Measurements from ENCODE around the gene GUK1. TPM values are rescaled to one million over a fixed set of nuclear protein-coding genes. Genes with fewer than 3 reads are reported as not detected.
"Not testable (repeated sequence)": the region's sequence is repeated elsewhere in the genome, so short reads cannot be mapped to it uniquely, and the experiment has no call there.

The GUK1 gene
- total RNA-seq, 1 donor from 2014 or later = 519 TPM

DNA sequence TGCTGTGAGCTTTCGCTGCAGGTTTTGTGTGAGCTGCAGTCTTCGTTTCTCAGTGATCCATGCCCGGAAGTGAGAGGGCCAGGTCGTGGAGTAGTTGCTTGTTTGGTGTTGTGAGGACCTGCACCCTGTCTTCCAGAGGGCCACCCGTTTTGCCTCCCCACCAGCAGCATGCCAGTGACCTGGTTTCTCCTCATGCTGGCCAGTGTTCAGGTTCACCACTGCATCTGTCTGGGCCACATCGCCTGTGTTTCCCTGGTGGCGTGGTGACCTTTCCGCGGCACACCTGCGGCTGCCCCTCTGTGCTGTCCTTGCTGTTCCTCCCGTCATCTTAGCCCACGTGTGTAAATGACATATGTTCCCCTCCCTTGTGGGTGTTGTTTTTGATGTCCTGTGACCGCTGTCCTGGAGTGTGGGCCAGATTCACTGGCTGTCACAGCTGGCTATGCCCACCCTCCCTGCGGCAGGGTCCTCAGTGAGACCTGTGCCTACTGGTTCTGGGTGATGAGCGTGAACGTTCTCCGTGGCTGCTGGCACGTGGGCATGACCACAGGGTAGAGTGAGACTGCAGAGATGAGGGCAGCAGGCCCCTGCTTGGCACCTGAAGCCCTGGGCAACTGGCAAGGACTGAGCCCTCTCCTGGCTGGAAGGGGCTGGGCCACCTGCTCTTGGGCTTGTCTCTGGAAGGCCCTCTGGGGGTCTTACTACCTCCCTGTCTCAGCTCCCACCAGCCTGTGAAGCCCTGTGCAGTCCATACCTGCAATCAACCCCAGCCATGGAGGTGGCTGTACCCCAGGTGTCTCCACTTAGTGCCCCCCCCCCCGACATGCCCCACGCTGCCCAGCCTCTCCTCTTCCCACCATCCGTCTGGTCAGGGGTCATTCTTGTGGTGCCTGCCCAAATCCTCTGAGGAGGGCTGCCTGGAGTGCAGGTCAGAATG is 32.8 kb downstream of the GUK1 start:
- no peak overlapping the region for H3K4me3 ChIP-seq (ENCODE audit: low read depth, low read length)
- TF ChIP-seq, protein P1, sequence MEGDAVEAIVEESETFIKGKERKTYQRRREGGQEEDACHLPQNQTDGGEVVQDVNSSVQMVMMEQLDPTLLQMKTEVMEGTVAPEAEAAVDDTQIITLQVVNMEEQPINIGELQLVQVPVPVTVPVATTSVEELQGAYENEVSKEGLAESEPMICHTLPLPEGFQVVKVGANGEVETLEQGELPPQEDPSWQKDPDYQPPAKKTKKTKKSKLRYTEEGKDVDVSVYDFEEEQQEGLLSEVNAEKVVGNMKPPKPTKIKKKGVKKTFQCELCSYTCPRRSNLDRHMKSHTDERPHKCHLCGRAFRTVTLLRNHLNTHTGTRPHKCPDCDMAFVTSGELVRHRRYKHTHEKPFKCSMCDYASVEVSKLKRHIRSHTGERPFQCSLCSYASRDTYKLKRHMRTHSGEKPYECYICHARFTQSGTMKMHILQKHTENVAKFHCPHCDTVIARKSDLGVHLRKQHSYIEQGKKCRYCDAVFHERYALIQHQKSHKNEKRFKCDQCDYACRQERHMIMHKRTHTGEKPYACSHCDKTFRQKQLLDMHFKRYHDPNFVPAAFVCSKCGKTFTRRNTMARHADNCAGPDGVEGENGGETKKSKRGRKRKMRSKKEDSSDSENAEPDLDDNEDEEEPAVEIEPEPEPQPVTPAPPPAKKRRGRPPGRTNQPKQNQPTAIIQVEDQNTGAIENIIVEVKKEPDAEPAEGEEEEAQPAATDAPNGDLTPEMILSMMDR (IDR thresholded peaks at IDR 0.05; ENCODE audit: insufficient read depth, low read length, severe bottlenecking) = no peak
- DNase-seq (ENCODE audit: low read depth) (no peak), FAIRE-seq (no peak)
- no peaks in the 10 kb centered on the region for H3K27me3 ChIP-seq (ENCODE audit: control insufficient read depth, insufficient read depth, low read length)
- peaks cover 7% of the 10 kb centered on the region for H3K36me3 ChIP-seq (ENCODE audit: control insufficient read depth, insufficient read depth, low read length)

DNA sequence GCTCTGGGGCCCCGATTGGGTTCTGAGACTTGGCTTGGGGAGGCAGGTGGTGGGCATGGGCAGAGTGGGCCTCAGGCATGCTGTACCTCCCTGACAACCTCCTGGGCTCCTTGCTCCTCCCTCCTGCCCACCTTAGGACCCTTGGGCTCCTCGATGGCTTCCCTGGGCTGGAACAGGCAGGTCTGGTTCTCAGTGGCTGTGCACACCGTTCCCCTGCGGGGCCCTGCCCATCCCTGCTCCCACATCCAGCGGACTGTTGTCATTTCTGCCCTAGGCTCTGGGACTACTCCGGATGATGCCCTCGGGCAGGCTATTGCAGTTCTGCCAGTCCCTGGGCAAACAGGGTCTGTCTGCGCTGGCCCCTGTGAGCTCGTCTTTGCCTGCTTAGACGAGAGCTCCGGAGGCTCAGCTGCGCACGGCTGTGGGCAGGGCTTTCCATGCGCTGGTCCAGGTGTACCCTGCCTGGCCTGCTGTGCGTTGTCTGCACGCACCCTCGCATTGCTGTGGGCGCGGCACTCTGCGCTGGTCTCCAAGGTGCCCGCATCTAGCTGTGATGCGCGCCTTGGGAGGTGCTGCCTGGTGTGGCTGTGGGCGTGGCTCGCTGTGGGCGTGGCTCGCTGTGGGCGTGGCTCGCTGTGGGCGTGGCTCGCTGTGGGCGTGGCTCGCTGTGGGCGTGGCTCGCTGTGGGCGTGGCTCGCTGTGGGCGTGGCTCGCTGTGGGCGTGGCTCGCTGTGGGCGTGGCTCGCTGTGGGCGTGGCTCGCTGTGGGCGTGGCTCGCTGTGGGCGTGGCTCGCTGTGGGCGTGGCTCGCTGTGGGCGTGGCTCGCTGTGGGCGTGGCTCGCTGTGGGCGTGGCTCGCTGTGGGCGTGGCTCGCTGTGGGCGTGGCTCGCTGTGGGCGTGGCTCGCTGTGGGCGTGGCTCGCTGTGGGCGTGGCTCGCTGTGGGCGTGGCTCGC is 33.7 kb downstream of the GUK1 start:
- not testable (repeated sequence) for FAIRE-seq; H3K4me3 ChIP-seq (ENCODE audit: low read depth, low read length); H3K27me3 ChIP-seq (ENCODE audit: control insufficient read depth, insufficient read depth, low read length); H3K36me3 ChIP-seq (ENCODE audit: control insufficient read depth, insufficient read depth, low read length); DNase-seq (ENCODE audit: low read depth)

DNA sequence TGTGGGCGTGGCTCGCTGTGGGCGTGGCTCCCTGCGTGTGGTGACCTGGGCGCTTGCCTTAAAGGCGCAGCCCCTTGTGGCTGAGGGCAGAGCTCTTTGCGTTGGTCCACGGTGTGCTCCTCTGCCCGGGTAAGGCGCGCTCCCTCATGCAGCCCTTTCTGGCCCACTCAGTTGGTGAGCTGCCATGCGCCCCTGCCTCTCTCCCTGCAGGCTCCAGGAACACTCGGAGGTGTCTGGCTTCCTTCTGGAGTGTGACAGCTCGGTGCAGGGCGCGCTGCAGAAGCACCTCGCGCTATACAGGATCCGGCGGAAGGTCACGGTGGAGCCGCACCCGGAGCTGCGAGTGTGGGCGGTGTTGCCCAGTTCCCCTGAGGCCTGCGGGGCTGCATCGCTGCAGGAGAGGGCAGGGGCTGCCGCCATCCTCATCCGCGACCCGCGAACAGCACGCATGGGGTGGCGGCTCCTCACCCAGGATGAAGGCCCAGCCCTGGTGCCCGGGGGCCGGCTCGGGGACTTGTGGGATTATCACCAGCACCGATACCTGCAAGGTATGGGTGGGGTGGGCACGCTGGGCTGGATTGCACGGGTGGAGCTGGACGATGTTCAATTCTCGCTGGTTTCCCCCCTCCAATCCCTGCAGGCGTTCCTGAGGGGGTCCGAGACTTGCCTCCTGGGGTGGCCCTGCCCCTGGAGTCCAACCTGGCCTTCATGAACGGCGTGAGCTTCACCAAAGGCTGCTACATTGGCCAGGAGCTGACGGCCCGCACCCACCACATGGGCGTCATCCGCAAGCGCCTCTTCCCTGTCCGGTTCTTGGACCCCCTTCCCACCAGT is 34.6 kb downstream of the GUK1 start:
- TF ChIP-seq, protein P1 (IDR thresholded peaks at IDR 0.05; ENCODE audit: insufficient read depth, low read length, severe bottlenecking) = no peak
- DNase-seq (ENCODE audit: low read depth) (no peak), FAIRE-seq (no peak)
- Histone ChIP-seq H3K36me3 (ENCODE audit: control insufficient read depth, insufficient read depth, low read length) (peaks cover 7% of the 10 kb centered on the region), H3K27me3 (ENCODE audit: control insufficient read depth, insufficient read depth, low read length) (no peaks in the 10 kb centered on the region), H3K4me3 (ENCODE audit: low read depth, low read length) (no peak overlapping the region)

DNA sequence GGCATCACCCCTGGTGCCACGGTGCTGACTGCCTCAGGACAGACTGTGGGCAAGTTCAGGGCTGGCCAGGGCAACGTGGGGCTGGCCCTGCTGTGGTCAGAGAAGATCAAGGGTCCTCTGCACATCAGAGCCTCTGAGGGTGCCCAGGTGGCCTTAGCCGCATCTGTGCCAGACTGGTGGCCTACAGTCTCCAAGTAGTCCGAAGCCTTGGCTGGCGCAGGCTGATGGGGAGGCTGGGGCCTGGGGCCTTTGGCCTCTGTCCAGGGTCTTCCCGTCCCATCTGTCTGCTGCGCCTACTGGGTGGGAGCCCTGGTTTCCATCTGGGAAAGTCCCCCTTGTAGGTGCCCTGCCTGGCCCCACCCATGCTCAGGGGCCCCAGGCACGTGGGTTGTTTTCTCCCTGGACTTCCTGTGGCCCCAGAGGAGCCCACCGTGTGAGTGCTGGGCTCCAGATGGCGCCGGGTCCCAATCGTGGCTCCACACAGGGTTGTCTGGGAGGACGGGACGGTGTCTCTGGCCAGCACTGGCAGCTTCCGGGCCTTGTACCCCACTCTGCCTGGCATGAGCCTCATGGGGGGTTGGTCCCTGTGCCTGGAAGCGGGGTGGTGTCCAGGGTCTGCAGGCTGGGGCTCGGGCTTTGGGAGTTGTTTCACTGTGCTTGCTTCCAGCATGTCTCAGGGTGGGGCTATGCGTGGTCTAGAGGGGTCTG is 35.4 kb downstream of the GUK1 start:
- H3K4me3 ChIP-seq (ENCODE audit: low read depth, low read length) = no peak overlapping the region
- no peak for FAIRE-seq

DNA sequence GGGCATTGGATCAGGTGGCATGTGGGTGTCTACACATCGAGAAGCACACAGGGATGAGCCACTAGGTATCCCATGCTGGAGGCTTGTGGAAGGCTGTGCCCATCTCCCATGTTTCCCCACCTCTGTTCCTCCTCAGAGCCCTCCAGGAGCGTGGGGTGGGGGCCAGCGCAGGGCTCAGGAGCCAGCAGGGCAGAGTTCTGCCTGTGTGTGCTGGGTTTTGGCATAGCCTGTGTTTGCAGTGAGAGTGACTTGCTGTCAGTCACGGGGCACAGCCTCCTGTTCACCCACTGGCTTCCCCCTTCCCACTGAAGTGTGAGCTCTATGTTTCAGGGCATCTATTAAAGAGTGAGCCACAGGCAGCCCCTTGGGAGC is 35.9 kb downstream of the GUK1 start:
- H3K4me3 ChIP-seq (ENCODE audit: low read depth, low read length) = no peak overlapping the region
- TF ChIP-seq, protein P1 (IDR thresholded peaks at IDR 0.05; ENCODE audit: insufficient read depth, low read length, severe bottlenecking) = no peak
- FAIRE-seq (no peak), DNase-seq (ENCODE audit: low read depth) (no peak)
- no peaks in the 10 kb centered on the region for H3K27me3 ChIP-seq (ENCODE audit: control insufficient read depth, insufficient read depth, low read length)
- H3K36me3 ChIP-seq (ENCODE audit: control insufficient read depth, insufficient read depth, low read length) = peaks cover 7% of the 10 kb centered on the region

More for the DNA sequence above, 35.4 kb downstream of the GUK1 start:
- no peak for DNase-seq (ENCODE audit: low read depth)
- TF ChIP-seq, protein P1 (IDR thresholded peaks at IDR 0.05; ENCODE audit: insufficient read depth, low read length, severe bottlenecking) = no peak
- H3K27me3 ChIP-seq (ENCODE audit: control insufficient read depth, insufficient read depth, low read length) = no peaks in the 10 kb centered on the region
- peaks cover 7% of the 10 kb centered on the region for H3K36me3 ChIP-seq (ENCODE audit: control insufficient read depth, insufficient read depth, low read length)

Data from bronchial epithelial cell (primary cell).